Activated CD4-positive, alpha-beta memory T cell treated with anti-CD3 and anti-CD28 coated beads for 36 hours (primary cell): Measurements from ENCODE around the gene PTGIR. TPM values are rescaled to one million over a fixed set of nuclear protein-coding genes. Genes with fewer than 3 reads are reported as not detected.
"Not testable (repeated sequence)": the region's sequence is repeated elsewhere in the genome, so short reads cannot be mapped to it uniquely, and the experiment has no call there.

ENCODE experiments used
- CTCF ChIA-PET: fragments of 350-600 bp; sonication (Branson Sonifier 250); formaldehyde crosslinking; loops from one replicate; lab custom pipeline; 2021; ENCODE audit warnings: antibody characterized with exemption, inconsistent platforms; lab: Charles Lee
- POLR2A ChIA-PET: fragments of 350-600 bp; sonication (Branson Sonifier 250); formaldehyde crosslinking; loops from one replicate; lab custom pipeline; 2021; ENCODE audit warnings: antibody characterized with exemption; lab: Charles Lee
- DNase-seq: peaks from one replicate; pipeline ENCODE4 v3.0.0-alpha.2; 2020
- H3K27ac Mint-ChIP-seq: one replicate; pipeline ENCODE4 v1.8.0; 2021; ENCODE audit warnings: mixed read lengths
- H3K27me3 Mint-ChIP-seq: one replicate; pipeline ENCODE4 v1.8.0; 2021; ENCODE audit warnings: mixed read lengths
- H3K36me3 Mint-ChIP-seq: one replicate; pipeline ENCODE4 v1.8.0; 2021; ENCODE audit warnings: mixed read lengths
- H3K4me1 Mint-ChIP-seq: one replicate; pipeline ENCODE4 v1.8.0; 2021; ENCODE audit warnings: low read depth, mixed read lengths
- H3K4me3 Mint-ChIP-seq: one replicate; pipeline ENCODE4 v1.8.0; 2021; ENCODE audit warnings: mild to moderate bottlenecking, mixed read lengths
- H3K9me3 Mint-ChIP-seq: one replicate; pipeline ENCODE4 v1.8.0; 2021; ENCODE audit warnings: mixed read lengths
- intact Hi-C: fragments of 100-400 bp; cut with micrococcal nuclease; formaldehyde crosslinking; loops from one replicate; pipeline ENCODE4 v1.15.1; 2023
- total RNA-seq, 2 experiments: library from RNA; stranded (reverse); gene quantifications; one replicate each; pipeline ENCODE4 v1.2.3, GENCODE V29; 2021

Gene PTGIR
- total RNA-seq, 2 experiments from 2014 or later: 22.6 to 24.6 TPM

- intact Hi-C loops: no loop called here
- Mint-ChIP-seq H3K36me3 (no peaks in the 10 kb centered on the region), H3K4me3 (peak within 1 kb of the TSS; percentile 68), H3K9me3 (no peaks in the 10 kb centered on the region), H3K27me3 (peaks cover 3% of the 10 kb centered on the region), H3K4me1 (peaks cover 20% of the 10 kb centered on the region), H3K27ac (no peak within 1 kb of the TSS)
- CTCF ChIA-PET: interaction anchor here (0.6 kb wide), 1 partner anchor 94 kb away, joined by 4 read pairs; no protein-coding TSS in a partner anchor
- peak; percentile 48 for DNase-seq
- POLR2A ChIA-PET: no interaction called here
Observed at GRCh38 chr19:46635920-46636761, 11.3 kb upstream of the PTGIR start, which contains the start of gene GNG8. Gene GNG8, minus strand, starts transcription at chr19:46636202. Its CDS starts 1,520 bp downstream, at chr19:46634682.

- no peak for DNase-seq
- ChIA-PET POLR2A (interaction anchor here (0.7 to 1.2 kb wide), 2 partner anchors 27 to 34 kb away, joined by 3 to 6 read pairs; partner anchors contain the start of gene CALM3), CTCF (interaction anchor here (1.7 to 3.0 kb wide), 2 partner anchors 20 to 27 kb away, joined by 14 read pairs; partner anchors contain the start of gene DACT3)
- Mint-ChIP-seq H3K27ac (no peak overlapping the region), H3K4me3 (peak overlapping the region; percentile 61), H3K9me3 (no peaks in the 10 kb centered on the region), H3K4me1 (peaks cover 20% of the 10 kb centered on the region), H3K36me3 (no peaks in the 10 kb centered on the region), H3K27me3 (no peaks in the 10 kb centered on the region)
- intact Hi-C loops: loop anchor here (1.0 kb wide), 4 partner anchors 9 to 33 kb away; partner anchors contain the start of genes CALM3, DACT3 and PTGIR
Observed at GRCh38 chr19:46634656-46635218, 9.8 kb upstream of the PTGIR start.

GRCh38 chr19:46634045-46634655 is 9.3 kb upstream of the PTGIR start:
- ChIA-PET POLR2A (interaction anchor here (1.2 kb wide), 1 partner anchor 33 kb away, joined by 6 read pairs; the partner anchor contains the start of gene CALM3), CTCF (interaction anchor here (0.9 to 3.0 kb wide), 7 partner anchors 12 to 120 kb away, joined by 3 to 14 read pairs (median 4); partner anchors contain the start of genes CALM3 and DACT3)
- H3K4me3 Mint-ChIP-seq: peak overlapping the region; percentile 76
- peaks cover 20% of the 10 kb centered on the region for H3K4me1 Mint-ChIP-seq
- intact Hi-C loops: loop anchor here (1.0 kb wide), 4 partner anchors 9 to 33 kb away; partner anchors contain the start of genes CALM3, DACT3 and PTGIR
- no peaks in the 10 kb centered on the region for H3K9me3 Mint-ChIP-seq
- peak overlapping the region; percentile 40 for H3K27ac Mint-ChIP-seq
- H3K27me3 Mint-ChIP-seq: no peaks in the 10 kb centered on the region
- peak; percentile 99 for DNase-seq
- H3K36me3 Mint-ChIP-seq: no peaks in the 10 kb centered on the region

GRCh38 chr19:46633130-46633529 is 8.2 kb upstream of the PTGIR start:
- CTCF ChIA-PET: interaction anchor here (1.1 to 3.0 kb wide), 6 partner anchors 11 to 121 kb away, joined by 3 to 14 read pairs (median 4); partner anchors contain the start of genes CALM3 and DACT3
- intact Hi-C loops: no loop called here
- no peaks in the 10 kb centered on the region for H3K27me3 Mint-ChIP-seq

GRCh38 chr19:46631481-46631880 is 6.6 kb upstream of the PTGIR start:
- no peak overlapping the region for H3K27ac Mint-ChIP-seq
- ChIA-PET CTCF (interaction anchor here (1.0 to 1.7 kb wide), 5 partner anchors 14 to 102 kb away, joined by 3 to 6 read pairs (median 3); no protein-coding TSS in a partner anchor), POLR2A (interaction anchor here (1.1 kb wide), 1 partner anchor 83 kb away, joined by 3 read pairs; no protein-coding TSS in a partner anchor)
- H3K9me3 Mint-ChIP-seq: no peaks in the 10 kb centered on the region
- no peaks in the 10 kb centered on the region for H3K36me3 Mint-ChIP-seq
- H3K27me3 Mint-ChIP-seq: no peaks in the 10 kb centered on the region
- intact Hi-C loops: no loop called here
- no peak for DNase-seq
- peaks cover 20% of the 10 kb centered on the region for H3K4me1 Mint-ChIP-seq
- no peak overlapping the region for H3K4me3 Mint-ChIP-seq

More at GRCh38 chr19:46633130-46633529, 8.2 kb upstream of the PTGIR start:
- no peaks in the 10 kb centered on the region for H3K36me3 Mint-ChIP-seq
- peaks cover 20% of the 10 kb centered on the region for H3K4me1 Mint-ChIP-seq
- peak overlapping the region; percentile 21 for H3K27ac Mint-ChIP-seq
- no peak for DNase-seq
- H3K4me3 Mint-ChIP-seq: peak overlapping the region; percentile 76
- POLR2A ChIA-PET: no interaction called here
- no peaks in the 10 kb centered on the region for H3K9me3 Mint-ChIP-seq

DNA sequence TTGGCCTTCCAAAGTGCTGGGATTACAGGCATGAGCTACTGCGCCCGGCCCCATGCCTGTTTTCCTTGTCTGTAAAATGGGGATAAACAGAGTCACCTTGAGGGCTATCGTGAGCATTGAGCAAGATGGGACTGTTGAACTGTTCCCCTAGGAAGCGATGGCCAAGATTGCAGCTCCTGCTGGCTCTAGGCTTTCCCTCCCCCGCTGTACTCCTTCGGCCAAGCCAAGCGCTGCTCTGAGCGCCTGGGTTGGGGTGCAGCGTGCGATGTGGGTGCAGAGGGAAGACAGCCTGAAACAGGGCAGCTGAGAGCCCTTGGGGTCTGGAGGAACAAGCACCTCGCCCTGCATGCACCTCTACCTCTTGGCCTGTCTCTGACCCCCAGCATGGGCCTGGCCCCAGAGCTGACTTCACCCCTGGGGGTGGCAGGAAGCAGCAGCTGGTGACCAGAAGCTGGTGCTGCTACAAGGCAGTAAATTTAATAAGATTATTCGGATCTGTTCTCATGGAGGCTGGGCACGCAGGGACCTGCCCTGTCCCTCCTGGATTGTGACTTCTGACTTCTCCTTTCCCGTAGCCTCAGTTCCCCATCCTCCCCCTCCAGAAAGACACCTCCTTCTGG is 5.8 kb upstream of the PTGIR start:
- intact Hi-C loops: no loop called here
- DNase-seq: no peak
- CTCF ChIA-PET: interaction anchor here (1.0 to 1.7 kb wide), 3 partner anchors 14 to 18 kb away, joined by 3 to 6 read pairs (median 5); no protein-coding TSS in a partner anchor

GRCh38 chr19:46629546-46630025 is 4.7 kb upstream of the PTGIR start:
- CTCF ChIA-PET: interaction anchor here (0.8 to 1.0 kb wide), 2 partner anchors 15 to 32 kb away, joined by 3 to 4 read pairs; partner anchors contain the start of gene DACT3
- Mint-ChIP-seq H3K36me3 (peaks cover 2% of the 10 kb centered on the region), H3K27me3 (no peaks in the 10 kb centered on the region), H3K4me3 (no peak overlapping the region), H3K27ac (no peak overlapping the region), H3K4me1 (peaks cover 22% of the 10 kb centered on the region), H3K9me3 (no peaks in the 10 kb centered on the region)
- no peak for DNase-seq
- intact Hi-C loops: no loop called here
- POLR2A ChIA-PET: interaction anchor here (0.6 kb wide), 1 partner anchor 29 kb away, joined by 4 read pairs; the partner anchor contains the start of gene CALM3

More for the DNA sequence above, 5.8 kb upstream of the PTGIR start:
- Mint-ChIP-seq H3K4me3 (no peak overlapping the region), H3K27me3 (no peaks in the 10 kb centered on the region), H3K27ac (no peak overlapping the region), H3K36me3 (no peaks in the 10 kb centered on the region), H3K9me3 (no peaks in the 10 kb centered on the region), H3K4me1 (peaks cover 19% of the 10 kb centered on the region)
- POLR2A ChIA-PET: no interaction called here

DNA sequence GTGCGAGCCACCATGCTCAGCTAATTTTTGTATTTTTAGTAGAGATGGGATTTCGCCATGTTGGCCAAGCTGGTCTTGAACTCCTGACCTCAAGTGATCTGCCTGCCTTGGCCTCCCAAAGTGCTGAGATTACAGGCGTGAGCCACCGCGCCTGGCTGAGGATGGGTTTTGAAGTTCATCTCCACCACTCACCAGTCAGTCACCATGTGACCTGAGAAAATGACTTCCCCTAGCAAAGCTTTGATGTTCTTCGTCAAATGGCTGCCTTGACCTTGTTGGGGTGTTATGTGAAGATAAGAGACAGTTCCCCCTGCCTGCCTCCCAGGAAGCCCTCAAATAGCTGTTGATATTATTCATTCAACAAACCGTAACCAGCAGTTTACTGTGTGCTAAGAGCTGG is 4.1 kb upstream of the PTGIR start:
- CTCF ChIA-PET: interaction anchor here (0.8 to 1.7 kb wide), 3 partner anchors 15 to 125 kb away, joined by 3 to 5 read pairs (median 4); partner anchors contain the start of gene DACT3
- POLR2A ChIA-PET, H3K9me3 Mint-ChIP-seq, DNase-seq, H3K4me3 Mint-ChIP-seq, H3K36me3 Mint-ChIP-seq, H3K27me3 Mint-ChIP-seq, H3K27ac Mint-ChIP-seq, intact Hi-C loops: not testable (repeated sequence)
- peaks cover 25% of the 10 kb centered on the region for H3K4me1 Mint-ChIP-seq

DNA sequence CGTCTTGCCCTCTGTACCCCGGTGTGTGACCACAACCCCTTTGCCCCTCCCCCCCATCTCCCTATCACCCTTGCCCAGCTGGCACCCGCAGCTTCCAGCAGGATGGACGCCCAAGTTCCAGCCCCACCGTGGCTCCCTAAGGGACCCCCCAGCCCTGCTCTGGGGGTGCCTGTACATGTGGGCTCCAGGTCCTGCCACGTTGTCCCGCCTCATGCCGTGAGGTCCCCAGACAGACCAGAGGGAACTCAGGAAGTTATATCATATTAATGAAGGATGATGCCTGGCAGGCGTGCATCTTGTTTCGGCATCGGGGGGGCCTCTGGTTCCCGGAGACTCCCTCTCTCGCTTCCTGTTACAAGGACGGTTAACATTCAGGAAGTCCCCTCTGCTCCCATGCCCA is 1.6 kb upstream of the PTGIR start:
- ChIA-PET POLR2A (interaction anchor here (1.4 kb wide), 1 partner anchor 35 kb away, joined by 3 read pairs; the partner anchor contains the start of gene DACT3), CTCF (interaction anchor here (0.7 to 5.0 kb wide), 3 partner anchors 9 to 35 kb away, joined by 3 to 28 read pairs (median 3); no protein-coding TSS in a partner anchor)
- Mint-ChIP-seq H3K27ac (no peak overlapping the region), H3K27me3 (no peaks in the 10 kb centered on the region), H3K4me1 (peaks cover 24% of the 10 kb centered on the region), H3K9me3 (no peaks in the 10 kb centered on the region), H3K4me3 (no peak overlapping the region), H3K36me3 (peaks cover 12% of the 10 kb centered on the region)
- no peak for DNase-seq
- intact Hi-C loops: no loop called here

GRCh38 chr19:46625731-46626130 is 842 bp upstream of the PTGIR start:
- no peak for DNase-seq
- Mint-ChIP-seq H3K27ac (peak overlapping the region; percentile 74), H3K27me3 (no peaks in the 10 kb centered on the region), H3K4me3 (no peak overlapping the region), H3K9me3 (no peaks in the 10 kb centered on the region), H3K4me1 (peaks cover 29% of the 10 kb centered on the region), H3K36me3 (peaks cover 12% of the 10 kb centered on the region)
- CTCF ChIA-PET: interaction anchor here (0.7 to 5.0 kb wide), 3 partner anchors 9 to 36 kb away, joined by 3 to 28 read pairs (median 3); no protein-coding TSS in a partner anchor
- POLR2A ChIA-PET: interaction anchor here (1.1 to 1.4 kb wide), 2 partner anchors 31 to 35 kb away, joined by 3 read pairs; partner anchors contain the start of gene DACT3
- intact Hi-C loops: loop anchor here (1.0 kb wide), 1 partner anchor 9 kb away; no protein-coding TSS in a partner anchor
